ENCODE data around the gene SLC9A8.

The SLC9A8 gene

DNA sequence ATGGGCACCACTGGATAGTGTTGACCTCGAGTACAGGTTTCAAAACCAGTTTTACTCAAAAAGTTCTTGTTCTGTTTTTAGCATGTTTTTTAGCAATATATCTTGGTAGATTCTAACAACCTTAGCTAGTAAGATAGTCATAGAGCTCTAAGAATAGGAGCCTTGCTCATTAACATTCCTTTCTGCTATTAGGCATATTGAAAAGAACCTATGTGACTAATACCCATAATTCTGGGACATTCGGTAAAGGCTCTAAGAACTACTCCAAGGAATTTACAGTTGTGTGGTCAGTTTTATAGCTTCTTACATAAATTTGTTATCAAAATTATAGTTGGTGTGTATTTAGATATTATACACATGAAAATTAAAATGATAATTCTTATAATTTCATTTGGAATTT, 11.6 kb downstream of the SLC9A8 start:
- TF ChIP-seq TOX (CRISPR knock-in tag; IDR thresholded peaks at IDR 0.05; ENCODE audit: borderline replicate concordance) (no peak), ARNTL (CRISPR knock-in tag; IDR thresholded peaks at IDR 0.05; ENCODE audit: borderline replicate concordance, low read depth) (no peak), ZNF70 (CRISPR knock-in tag; IDR thresholded peaks at IDR 0.05) (no peak), POU6F1 (CRISPR knock-in tag; IDR thresholded peaks at IDR 0.05; ENCODE audit: borderline replicate concordance, low read depth) (no peak), ZNF565 (CRISPR knock-in tag; conservative IDR thresholded peaks at IDR 0.05; ENCODE audit: low read depth) (no peak), ZFP30 (CRISPR knock-in tag; IDR thresholded peaks at IDR 0.05) (no peak), ZFP3 (CRISPR knock-in tag; IDR thresholded peaks at IDR 0.05) (no peak), SNAI2 (CRISPR knock-in tag; IDR thresholded peaks at IDR 0.05) (no peak), CSDC2 (CRISPR knock-in tag; IDR thresholded peaks at IDR 0.05) (no peak), CREB5 (CRISPR knock-in tag; IDR thresholded peaks at IDR 0.05; ENCODE audit: low read depth) (no peak), BACH2 (CRISPR knock-in tag; IDR thresholded peaks at IDR 0.05; ENCODE audit: borderline replicate concordance) (no peak), ZC3H10 (CRISPR knock-in tag; IDR thresholded peaks at IDR 0.05) (no peak), ZNF8 (CRISPR knock-in tag; IDR thresholded peaks at IDR 0.05) (no peak), CSRNP3 (CRISPR knock-in tag; IDR thresholded peaks at IDR 0.05) (no peak), OSR1 (CRISPR knock-in tag; IDR thresholded peaks at IDR 0.05) (no peak), PPARA (CRISPR knock-in tag; IDR thresholded peaks at IDR 0.05; ENCODE audit: borderline replicate concordance) (no peak)
- TF ChIP-seq, protein P1, sequence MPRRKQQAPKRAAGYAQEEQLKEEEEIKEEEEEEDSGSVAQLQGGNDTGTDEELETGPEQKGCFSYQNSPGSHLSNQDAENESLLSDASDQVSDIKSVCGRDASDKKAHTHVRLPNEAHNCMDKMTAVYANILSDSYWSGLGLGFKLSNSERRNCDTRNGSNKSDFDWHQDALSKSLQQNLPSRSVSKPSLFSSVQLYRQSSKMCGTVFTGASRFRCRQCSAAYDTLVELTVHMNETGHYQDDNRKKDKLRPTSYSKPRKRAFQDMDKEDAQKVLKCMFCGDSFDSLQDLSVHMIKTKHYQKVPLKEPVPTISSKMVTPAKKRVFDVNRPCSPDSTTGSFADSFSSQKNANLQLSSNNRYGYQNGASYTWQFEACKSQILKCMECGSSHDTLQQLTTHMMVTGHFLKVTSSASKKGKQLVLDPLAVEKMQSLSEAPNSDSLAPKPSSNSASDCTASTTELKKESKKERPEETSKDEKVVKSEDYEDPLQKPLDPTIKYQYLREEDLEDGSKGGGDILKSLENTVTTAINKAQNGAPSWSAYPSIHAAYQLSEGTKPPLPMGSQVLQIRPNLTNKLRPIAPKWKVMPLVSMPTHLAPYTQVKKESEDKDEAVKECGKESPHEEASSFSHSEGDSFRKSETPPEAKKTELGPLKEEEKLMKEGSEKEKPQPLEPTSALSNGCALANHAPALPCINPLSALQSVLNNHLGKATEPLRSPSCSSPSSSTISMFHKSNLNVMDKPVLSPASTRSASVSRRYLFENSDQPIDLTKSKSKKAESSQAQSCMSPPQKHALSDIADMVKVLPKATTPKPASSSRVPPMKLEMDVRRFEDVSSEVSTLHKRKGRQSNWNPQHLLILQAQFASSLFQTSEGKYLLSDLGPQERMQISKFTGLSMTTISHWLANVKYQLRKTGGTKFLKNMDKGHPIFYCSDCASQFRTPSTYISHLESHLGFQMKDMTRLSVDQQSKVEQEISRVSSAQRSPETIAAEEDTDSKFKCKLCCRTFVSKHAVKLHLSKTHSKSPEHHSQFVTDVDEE (CRISPR knock-in tag; IDR thresholded peaks at IDR 0.05) = no peak
- ATAC-seq = no peak

- TF ChIP-seq GLIS3 (CRISPR knock-in tag; IDR thresholded peaks at IDR 0.05) (no peak), CSRNP3 (CRISPR knock-in tag; IDR thresholded peaks at IDR 0.05) (no peak), PPARA (CRISPR knock-in tag; IDR thresholded peaks at IDR 0.05; ENCODE audit: borderline replicate concordance) (no peak), ZFP30 (CRISPR knock-in tag; IDR thresholded peaks at IDR 0.05) (no peak), ZNF8 (CRISPR knock-in tag; IDR thresholded peaks at IDR 0.05) (no peak), ESRRG (CRISPR knock-in tag; IDR thresholded peaks at IDR 0.05) (no peak), ZC3H10 (CRISPR knock-in tag; IDR thresholded peaks at IDR 0.05) (no peak), OSR1 (CRISPR knock-in tag; IDR thresholded peaks at IDR 0.05) (no peak), CSDC2 (CRISPR knock-in tag; IDR thresholded peaks at IDR 0.05) (no peak), ZNF565 (CRISPR knock-in tag; conservative IDR thresholded peaks at IDR 0.05; ENCODE audit: low read depth) (no peak), ARNTL (CRISPR knock-in tag; IDR thresholded peaks at IDR 0.05; ENCODE audit: borderline replicate concordance, low read depth) (no peak), ZNF70 (CRISPR knock-in tag; IDR thresholded peaks at IDR 0.05) (no peak)
- ATAC-seq = no peak
Measured at GRCh38 chr20:49825521-49826033, 12.9 kb downstream of the SLC9A8 start.

DNA sequence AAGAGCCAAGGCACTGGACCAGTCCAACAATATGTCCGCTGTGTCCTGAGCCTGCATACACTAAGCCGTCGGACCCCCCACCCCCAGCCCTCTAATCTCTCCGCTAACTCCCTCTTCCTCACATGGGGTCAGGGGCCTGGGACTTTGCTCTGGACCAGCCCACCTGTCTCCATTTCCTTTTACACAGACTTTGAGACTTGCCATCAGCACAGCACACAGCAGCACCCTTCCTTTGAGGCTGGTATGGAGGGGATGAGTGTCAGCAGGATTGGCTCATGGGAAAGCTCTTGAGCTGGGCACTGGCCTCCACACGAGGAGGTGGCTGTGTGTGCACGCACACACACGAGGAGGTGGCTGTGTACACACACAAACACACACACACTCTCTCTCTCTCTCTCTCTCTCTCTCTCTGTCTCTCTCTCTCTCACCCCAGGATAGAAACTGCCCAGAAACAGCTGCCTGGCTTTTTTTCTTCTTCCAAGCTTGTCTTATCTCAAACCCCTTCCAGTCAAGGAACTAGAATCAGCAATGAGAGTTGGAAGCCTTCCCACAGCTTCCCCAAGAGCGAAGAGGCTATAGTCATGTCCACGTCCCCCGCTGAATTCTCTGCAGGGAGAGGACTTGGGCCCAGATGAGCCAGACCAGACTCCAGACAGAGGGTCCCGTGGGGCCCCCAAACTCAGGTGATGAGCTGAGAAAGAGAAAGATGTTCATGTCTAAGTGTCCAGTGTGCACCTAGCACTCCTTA, 18.6 kb downstream of the SLC9A8 start:
- TF ChIP-seq ZFP3 (CRISPR knock-in tag; IDR thresholded peaks at IDR 0.05) (no peak), ESRRG (CRISPR knock-in tag; IDR thresholded peaks at IDR 0.05) (no peak), ZFP30 (CRISPR knock-in tag; IDR thresholded peaks at IDR 0.05) (no peak), RARB (CRISPR knock-in tag; IDR thresholded peaks at IDR 0.05) (no peak), ZC3H10 (CRISPR knock-in tag; IDR thresholded peaks at IDR 0.05) (no peak), CSRNP3 (CRISPR knock-in tag; IDR thresholded peaks at IDR 0.05) (no peak), TOX (CRISPR knock-in tag; IDR thresholded peaks at IDR 0.05; ENCODE audit: borderline replicate concordance) (no peak), BACH2 (CRISPR knock-in tag; IDR thresholded peaks at IDR 0.05; ENCODE audit: borderline replicate concordance) (no peak), OSR1 (CRISPR knock-in tag; IDR thresholded peaks at IDR 0.05) (no peak), PPARA (CRISPR knock-in tag; IDR thresholded peaks at IDR 0.05; ENCODE audit: borderline replicate concordance) (no peak), GLIS3 (CRISPR knock-in tag; IDR thresholded peaks at IDR 0.05) (no peak), SNAI2 (CRISPR knock-in tag; IDR thresholded peaks at IDR 0.05) (no peak), ARNTL (CRISPR knock-in tag; IDR thresholded peaks at IDR 0.05; ENCODE audit: borderline replicate concordance, low read depth) (no peak), ZNF8 (CRISPR knock-in tag; IDR thresholded peaks at IDR 0.05) (no peak)
- TF ChIP-seq, protein P1 (CRISPR knock-in tag; IDR thresholded peaks at IDR 0.05) = no peak
- ATAC-seq = no peak

Data from SK-N-SH treated with all-trans-retinoic acid at 6 μM for 48 hours (cell line).